Spleen (tissue), 3 donors: ENCODE measurements around the gene CKM.

Experiments used
- POLR2A ChIP-seq, 3 donors: fragments of 450-650 bp; IDR thresholded peaks; one replicate each; pipeline ENCODE4 v1.5.1; 2017; ENCODE audit warnings: antibody characterized with exemption in 3 of 3, mild to moderate bottlenecking in 1 of 3
- POLR2AphosphoS5 ChIP-seq, 3 donors: sonication (generic); formaldehyde crosslinking; IDR thresholded peaks; one replicate each; pipeline ENCODE4 v1.5.1; 2017; ENCODE audit warnings: antibody characterized with exemption in 3 of 3

- TF ChIP-seq POLR2A (IDR thresholded peaks at IDR 0.05): no peak
- TF ChIP-seq POLR2AphosphoS5 (IDR thresholded peaks at IDR 0.05): no peak
Measured at GRCh38 chr19:45320997-45321775, 1.5 kb downstream of the CKM start.
